ENCODE results near the gene UACA.

DNA sequence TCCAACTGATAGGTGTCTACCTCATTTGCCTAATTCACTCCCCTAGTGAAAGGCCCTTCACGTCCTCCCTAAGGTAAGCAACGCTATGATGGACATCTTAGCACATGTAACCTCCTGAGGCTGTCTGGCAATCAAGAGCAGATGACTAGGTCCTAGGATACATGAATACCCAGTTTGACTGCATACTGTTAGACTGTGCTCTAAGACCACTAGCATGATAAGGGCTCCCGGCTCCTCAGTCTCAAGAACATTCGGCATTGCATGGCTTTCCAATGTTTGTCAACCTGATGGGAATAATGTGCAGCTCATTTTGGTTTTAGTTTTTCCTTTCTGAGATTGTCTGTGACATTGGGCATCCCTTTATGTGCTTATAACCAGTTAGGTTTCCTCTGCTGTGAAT, 152.1 kb downstream of the UACA start:
- TF ChIP-seq, protein P1, sequence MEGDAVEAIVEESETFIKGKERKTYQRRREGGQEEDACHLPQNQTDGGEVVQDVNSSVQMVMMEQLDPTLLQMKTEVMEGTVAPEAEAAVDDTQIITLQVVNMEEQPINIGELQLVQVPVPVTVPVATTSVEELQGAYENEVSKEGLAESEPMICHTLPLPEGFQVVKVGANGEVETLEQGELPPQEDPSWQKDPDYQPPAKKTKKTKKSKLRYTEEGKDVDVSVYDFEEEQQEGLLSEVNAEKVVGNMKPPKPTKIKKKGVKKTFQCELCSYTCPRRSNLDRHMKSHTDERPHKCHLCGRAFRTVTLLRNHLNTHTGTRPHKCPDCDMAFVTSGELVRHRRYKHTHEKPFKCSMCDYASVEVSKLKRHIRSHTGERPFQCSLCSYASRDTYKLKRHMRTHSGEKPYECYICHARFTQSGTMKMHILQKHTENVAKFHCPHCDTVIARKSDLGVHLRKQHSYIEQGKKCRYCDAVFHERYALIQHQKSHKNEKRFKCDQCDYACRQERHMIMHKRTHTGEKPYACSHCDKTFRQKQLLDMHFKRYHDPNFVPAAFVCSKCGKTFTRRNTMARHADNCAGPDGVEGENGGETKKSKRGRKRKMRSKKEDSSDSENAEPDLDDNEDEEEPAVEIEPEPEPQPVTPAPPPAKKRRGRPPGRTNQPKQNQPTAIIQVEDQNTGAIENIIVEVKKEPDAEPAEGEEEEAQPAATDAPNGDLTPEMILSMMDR (IDR thresholded peaks at IDR 0.05; ENCODE audit: poor library complexity) = no peak
- no peak for TF ChIP-seq EZH2 (IDR thresholded peaks at IDR 0.05; ENCODE audit: borderline replicate concordance)

Data from hepatocyte (in vitro differentiated cells).